HCEC 1CT (cell line): Measurements from ENCODE around the gene GBF1.

Experiments
- DNase-seq: peaks from one replicate; pipeline ENCODE4 v3.0.0-alpha.2; 2017

GBF1 gene

GRCh38 chr10:102358712-102359382 is 113.5 kb downstream of the GBF1 start:
- peak; percentile 31 for DNase-seq

- no peak for DNase-seq
Measured at GRCh38 chr10:102367441-102367840, 122.1 kb downstream of the GBF1 start.

- no peak for DNase-seq
Measured at GRCh38 chr10:102368077-102368476, 122.7 kb downstream of the GBF1 start.

DNA sequence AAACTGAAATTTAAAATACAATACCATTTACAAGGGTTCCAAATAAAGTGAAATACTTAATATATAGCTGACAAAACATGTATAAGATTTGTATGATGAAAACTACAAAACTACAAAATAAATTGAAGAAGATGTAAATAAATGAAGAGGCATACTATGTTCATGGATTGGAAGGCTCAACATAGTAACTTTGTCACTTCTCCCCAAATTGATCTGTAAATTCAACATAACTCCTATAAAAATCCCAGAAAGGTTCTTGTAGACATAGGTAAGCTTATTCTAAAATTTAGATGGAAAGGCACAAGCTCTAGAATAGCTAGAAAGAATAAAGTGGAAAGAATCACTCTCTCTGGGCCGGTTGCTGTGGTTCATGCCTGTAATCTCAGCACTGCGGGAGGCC is 126.0 kb downstream of the GBF1 start:
- DNase-seq: no peak

- no peak for DNase-seq
Measured at GRCh38 chr10:102375250-102375649, 129.9 kb downstream of the GBF1 start.

DNA sequence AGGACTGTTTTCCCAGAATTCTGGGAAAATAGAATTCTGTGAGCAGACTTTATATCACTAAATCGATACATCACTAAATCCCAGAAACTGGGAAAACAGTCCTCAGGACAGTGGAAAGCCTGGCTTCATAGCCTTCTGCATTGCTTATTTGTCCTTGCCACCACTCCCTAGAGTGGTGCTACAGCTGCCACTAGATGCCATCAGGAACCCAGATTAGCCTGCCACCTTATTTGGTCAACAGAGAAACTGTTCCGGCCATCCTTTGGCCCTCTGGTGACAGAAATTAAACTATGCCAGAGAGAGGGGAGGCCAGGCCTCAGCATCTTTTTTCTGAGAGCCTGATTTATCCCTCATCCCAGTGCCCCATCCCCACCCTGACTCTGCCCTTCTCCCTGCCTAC is 130.5 kb downstream of the GBF1 start:
- DNase-seq: no peak

- no peak for DNase-seq
Measured at GRCh38 chr10:102376901-102377300, 131.6 kb downstream of the GBF1 start.

GRCh38 chr10:102379383-102379782 is 134.1 kb downstream of the GBF1 start:
- no peak for DNase-seq

DNA sequence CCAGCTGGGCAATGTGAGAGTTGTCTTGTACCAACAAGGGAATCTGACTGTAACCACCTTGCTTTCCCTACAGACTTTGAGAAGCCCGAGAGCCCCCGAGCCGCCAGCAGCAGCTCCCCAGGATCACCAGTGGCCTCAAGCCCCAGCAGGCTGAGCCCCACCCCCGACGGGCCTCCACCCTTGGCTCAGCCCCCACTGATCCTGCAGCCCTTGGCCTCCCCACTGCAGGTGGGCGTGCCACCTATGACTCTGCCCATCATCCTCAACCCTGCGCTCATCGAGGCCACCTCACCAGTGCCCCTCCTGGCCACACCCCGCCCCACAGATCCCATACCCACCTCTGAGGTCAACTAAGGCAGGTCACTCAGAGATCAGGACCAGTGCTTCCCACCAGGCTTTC is 136.7 kb downstream of the GBF1 start:
- DNase-seq: no peak

DNA sequence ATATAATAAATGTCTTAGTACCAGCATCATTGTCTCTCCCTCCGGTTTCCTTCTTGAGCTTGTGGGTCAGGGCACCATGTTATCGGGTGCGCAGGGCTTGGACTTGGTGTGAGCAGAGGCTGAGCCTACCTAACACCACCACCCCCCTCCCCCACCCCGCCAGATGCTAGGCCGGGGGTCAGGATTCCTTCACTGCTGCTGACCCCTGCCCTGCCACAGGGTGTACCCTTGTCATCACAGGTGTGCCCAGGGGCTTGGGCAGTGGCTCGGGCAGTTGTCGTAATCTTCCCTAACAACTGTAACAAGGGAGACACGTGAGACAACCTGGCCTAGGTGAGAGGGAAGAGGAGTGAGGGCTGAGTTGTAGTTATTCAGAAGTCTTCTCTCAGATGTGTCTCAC is 137.5 kb downstream of the GBF1 start:
- DNase-seq: no peak

- no peak for DNase-seq
Measured at GRCh38 chr10:102384053-102384452, 138.7 kb downstream of the GBF1 start.

- peak; percentile 30 for DNase-seq
Measured at GRCh38 chr10:102384606-102385429, 139.5 kb downstream of the GBF1 start.

GRCh38 chr10:102389894-102390293 is 144.6 kb downstream of the GBF1 start:
- no peak for DNase-seq

DNA sequence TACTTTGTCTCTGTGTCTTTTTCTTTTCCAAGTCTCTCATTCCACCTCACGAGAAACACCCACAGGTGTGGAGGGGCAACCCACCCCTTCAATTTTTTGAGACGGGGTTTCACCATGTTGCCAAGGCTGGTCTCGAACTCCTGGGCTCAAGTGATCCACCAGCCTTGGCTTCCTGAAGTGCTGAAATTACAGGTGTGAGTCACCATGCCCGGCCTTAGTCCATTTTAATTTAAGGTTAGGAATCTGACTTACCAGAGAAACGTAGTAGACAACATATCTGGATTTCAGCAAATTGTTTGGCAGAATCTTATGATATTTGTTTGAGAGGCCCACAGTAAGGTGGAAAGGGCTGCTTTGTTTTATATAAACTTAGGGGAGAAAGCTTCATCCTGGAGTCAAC is 147.0 kb downstream of the GBF1 start:
- no peak for DNase-seq

DNA sequence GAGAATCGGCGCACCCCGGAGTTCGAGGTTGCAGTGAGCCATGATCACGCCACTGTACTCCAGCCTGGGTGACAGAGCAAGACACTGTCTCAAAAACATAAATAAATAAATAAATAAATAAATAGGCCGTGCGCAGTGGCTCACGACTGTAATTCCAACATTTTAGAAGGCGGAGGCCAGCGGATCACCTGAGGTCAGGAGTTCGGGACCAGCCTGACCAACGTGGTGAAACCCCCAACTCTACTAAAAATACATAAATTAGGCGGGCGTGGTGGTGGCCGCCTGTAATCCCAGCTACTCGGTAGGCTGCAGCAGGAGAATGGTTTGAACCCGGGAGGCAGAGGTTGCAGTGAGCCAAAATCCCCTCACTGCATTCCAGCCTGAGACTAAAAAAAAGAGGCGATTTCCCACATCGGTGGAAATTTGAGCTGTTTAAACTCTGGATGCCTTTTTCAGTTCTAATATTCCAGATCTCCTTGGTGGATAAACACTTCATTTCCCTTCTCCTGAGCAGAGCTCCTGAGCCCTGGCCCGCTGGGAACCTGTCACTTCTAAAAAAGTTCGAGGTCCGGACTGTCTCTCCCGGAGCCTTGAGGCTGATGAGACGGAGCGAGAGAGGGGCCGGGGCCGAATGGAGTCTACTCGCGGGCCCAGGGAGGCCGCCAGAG is 148.2 kb downstream of the GBF1 start:
- DNase-seq: no peak

GRCh38 chr10:102394079-102394800 is 148.9 kb downstream of the GBF1 start:
- DNase-seq: peak; percentile 95

- DNase-seq: peak; percentile 9
Measured at GRCh38 chr10:102394801-102395399, 149.6 kb downstream of the GBF1 start.

DNA sequence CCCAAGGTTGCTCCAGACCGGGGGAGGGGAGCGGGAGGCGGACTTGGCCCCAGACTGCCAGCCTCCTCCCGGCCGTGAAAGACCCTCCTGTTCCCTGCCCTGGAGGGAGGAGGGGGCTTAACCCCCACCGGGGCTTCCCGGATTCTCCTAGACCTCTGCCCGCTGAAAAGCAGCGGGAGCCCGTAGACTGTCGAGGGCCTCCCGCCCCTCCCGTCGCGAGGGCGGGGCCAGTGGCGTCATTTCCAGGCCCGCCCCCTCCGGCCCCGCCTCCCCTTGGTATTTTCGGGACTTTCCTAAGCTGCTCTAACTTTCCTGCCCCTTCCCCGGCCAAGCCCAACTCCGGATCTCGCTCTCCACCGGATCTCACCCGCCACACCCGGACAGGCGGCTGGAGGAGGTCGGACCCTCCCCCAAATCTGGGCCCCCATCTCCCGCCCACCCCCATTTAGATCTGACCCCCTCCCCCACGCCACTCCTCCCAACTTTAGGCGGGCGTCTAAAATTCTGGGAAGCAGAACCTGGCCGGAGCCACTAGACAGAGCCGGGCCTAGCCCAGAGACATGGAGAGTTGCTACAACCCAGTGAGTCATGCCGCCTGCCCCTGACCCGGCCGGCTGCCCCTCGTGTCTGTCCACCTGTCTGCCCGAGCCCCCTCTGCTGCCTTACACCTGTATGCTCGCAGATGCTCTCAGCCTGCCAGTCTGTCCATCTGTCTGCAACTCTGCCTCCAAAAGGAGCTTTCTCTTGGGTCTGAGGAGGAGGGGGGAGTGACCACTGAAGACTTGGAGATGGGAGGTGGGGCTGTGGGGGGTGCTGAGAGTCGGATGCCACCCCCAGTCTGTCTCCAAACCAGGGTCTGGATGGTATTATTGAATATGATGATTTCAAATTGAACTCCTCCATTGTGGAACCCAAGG is 150.3 kb downstream of the GBF1 start, which contains the start of gene NFKB2:
TSS of gene NFKB2 (plus strand) at position 306 of the 917 bp plus-strand sequence. CDS start at position 561, 255 bp downstream.
- DNase-seq: peak; percentile 78

GRCh38 chr10:102396317-102396650 is 151.0 kb downstream of the GBF1 start:
- DNase-seq: no peak

- no peak for DNase-seq
Measured at GRCh38 chr10:102396730-102397151, 151.4 kb downstream of the GBF1 start.
